ENCODE data around the gene CUL1.

CUL1 gene

DNA sequence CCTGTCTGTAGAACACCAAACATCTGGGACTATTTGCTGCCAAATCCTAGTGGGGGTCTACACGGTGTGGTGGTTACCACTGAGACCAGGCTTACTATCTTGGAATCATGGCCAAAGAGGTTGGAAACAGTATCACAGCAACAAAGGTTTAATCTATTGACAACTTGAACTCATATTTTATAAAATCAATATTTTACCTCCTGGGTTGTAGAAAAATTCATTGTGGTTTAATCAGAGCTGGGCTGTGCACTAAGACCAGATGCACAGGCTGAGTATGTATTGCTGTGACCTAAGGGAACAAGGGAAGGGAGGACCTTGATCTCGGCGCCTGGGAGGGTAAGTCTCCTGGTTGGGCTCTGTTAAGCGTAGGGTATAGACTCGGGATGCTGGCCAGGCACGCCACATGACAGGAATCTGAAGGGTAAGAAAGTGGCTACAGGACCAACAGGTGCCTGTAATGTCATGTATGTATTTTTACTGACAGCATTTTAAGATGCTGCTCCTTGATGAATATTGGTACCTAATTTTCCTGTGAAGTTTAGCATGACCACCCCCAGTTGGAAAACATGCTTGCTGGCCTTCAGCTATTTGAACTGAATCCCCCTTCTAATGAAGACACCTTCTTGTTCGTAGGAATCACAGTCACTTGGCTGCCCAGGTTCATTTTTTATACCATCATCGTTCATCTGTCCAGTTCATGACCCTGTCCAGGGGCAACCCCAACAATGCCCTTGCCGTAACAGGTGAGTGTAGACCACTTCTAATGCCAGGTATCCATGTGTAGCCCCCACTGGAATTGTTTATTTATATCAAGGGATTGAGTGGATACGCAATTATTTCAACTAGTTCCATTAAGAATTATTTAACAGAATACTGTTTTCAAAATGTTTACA is 105.9 kb downstream of the CUL1 start:
- no peak for DNase-seq (ENCODE audit: low spot score)

DNA sequence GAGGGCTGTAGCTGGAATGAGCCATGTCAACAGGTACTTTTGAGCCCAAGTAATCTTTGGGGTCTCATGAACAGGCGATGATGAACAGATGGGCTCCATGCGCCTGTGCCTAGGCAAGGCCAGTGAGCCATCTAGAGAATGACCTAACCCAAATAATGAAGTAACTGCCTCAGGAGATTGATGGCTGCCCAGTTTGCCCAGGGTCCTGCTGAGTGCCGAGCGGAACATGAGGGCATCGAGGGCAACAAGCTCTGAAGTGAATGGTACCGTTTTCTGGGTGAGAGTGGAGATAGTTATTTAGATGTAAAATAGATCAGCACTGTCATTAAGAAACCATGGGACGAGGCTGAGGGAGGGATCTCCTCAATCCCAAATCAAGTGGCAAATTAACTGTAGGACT is 107.5 kb downstream of the CUL1 start:
- no peak for DNase-seq (ENCODE audit: low spot score)

DNA sequence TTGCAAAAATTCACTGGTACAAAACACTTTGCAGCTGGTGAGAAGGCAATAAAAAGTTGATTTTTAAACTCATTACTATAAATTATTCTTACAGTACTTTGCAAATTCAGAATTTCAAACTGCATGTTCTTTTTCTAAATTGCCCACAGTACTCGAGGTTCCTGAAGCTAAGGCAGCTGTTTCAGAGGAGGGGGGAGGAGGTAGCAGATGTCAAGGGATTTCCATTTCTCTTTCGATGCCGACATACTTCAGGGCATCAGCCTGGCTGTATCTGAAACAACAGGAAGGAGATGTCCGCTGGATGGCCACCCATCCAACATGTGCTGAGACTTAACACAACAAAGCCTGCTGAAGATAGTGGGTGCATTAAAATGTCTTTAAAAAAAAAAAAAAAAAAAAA is 108.7 kb downstream of the CUL1 start:
- no peak for DNase-seq (ENCODE audit: low spot score)

DNA sequence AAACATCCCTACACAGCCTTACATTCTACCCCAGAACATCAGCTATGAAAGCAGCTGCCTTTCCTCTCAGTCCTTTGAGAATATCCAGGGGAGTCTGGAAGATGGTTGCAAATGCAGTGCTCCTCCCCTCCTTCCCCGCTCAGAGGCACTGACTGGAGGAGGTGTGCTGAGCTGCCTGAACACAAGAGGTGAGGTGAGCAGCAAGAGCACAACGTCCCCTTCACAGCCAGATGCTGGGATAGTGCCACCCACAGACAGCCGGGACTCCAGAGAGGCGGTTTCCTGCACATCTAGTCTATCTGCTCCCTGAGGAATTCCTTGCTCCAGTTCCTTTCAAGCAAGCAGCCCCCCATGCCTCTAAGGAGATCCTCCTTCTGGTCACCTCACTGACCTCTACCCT is 111.2 kb downstream of the CUL1 start:
- DNase-seq (ENCODE audit: low spot score) = no peak

DNA sequence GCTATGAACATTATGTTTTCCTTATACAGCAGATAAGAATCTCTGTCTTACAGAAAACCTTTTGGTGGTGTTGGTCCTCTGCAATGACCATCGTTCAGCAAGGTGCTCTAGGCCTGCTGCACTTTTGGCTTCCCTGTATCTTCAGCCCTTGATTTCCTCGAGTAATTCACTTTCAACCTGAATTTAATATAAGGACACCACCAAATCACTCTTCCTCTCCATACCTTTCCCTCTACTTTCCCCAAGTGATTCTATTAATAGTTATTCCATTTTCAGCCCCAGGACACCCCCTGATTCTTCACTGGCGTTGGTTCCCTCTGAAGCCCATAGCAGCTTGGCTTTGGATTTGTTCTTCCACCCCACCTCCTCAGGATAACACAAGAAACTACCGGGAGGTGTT is 113.2 kb downstream of the CUL1 start:
- no peak for DNase-seq (ENCODE audit: low spot score)

DNA sequence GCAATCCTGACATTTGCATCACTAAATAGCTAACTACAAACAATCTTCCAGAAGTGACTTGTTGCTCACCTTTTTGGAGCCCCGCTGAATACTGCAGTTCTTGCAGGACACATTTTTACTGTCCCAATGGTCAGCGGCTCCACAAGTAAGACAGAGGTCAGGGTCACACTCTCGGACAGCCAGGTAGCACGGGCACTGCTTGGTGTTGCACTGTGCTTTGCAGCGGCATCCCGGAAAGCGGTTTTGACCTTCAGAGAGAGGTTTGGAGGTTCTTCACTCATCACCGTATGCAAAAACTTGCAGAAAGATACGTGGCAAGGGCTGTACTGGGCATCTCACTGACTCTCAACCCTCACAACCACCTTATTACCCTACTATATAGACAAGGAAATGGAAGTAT is 115.2 kb downstream of the CUL1 start:
- no peak for DNase-seq (ENCODE audit: low spot score)

DNA sequence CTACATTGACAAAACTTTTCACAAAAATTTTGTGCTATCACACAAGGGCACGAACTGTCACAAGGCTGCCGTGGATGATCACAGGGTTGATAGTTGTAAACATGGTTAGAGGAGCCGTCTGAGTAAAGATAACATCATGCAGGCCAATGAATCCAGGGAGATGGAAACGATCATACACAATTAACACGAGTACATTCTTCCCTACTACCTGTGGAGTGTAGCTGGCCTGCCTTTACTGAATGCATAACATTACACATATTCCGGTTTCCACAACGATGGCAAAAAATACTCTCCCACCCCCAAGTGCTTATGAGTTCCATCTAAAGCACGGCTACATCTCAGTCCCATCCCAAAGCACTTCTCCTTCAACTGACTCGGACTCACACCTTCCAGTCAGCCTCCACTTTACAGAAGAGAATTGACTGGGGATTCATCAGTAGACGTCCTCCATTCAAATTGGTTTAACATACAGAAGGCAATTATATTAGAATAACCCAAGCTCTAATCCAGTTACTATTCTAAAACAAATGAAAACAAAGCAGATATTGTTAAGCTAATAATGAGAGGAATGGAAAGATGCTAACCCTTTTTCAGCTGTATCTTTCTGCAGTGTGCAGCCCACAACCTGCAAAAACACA is 116.3 kb downstream of the CUL1 start:
- DNase-seq (ENCODE audit: low spot score) = no peak

DNA sequence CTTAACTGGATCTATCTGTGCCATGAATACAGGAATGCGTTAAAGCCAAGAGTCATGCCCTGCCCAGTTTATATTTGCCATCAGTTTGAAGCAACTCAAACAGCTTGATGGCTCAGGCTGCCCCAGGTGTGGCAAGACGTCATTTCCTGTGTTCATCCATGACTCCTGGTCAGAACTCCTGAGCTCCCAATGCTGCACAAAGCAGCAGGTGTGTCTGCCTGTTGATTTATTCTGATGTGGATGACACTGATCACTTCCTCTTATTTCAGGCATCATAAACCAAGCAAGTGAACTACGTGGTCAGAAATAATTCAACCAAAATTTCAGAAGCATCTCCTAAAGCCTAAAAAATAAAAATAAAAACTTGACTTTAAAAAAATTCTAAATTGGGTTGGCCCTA is 116.9 kb downstream of the CUL1 start:
- DNase-seq (ENCODE audit: low spot score) = no peak

DNA sequence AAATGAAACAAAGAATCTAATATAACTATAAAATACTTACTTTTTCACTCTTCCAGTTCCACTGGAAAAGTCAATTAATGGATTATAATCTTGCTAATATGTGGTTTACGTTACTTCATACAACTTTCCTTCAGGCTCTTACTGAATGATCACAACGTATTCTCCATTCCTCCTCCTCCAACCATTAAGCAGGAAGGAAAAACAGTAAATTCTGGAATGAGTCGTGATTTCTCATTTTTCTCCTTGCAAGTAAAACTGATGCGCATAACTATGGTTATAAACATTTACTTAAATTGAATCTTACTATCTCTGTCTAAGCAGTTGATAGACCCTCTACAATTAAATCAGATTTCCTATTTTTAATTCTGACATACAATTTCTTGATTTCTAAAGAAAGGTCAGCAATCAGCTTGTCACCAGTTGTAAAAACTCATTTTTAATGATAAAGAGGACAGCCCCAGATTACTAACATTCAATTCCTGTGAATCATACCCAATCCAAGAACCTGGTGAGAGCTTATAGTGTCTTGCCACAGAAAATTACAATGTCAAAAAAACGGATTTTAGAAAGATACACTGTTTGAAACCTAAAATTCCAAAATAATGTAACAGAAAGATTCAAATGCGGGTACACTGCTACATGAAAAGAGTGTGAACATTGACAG is 121.1 kb downstream of the CUL1 start:
- peak; percentile 48 for DNase-seq (ENCODE audit: low spot score)

DNA sequence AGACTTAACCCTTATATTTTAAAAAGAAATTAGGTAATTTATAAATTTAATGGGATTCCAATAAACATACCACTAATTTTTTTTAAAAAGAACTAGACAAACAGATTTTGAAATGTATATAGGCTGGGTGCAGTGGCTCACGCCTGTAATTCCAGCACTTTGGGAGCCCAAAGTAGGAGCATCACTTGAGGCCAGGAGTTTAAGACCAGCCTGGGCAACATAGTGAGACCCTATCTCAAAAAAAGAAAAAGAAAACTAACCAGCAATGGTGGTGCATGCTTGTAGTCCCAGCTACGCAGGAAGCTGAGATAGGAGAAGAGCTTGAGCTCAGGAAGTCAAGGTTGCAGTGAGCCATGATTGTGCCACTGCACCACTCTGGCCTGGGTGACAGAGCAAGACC is 122.7 kb downstream of the CUL1 start:
- DNase-seq (ENCODE audit: low spot score) = no peak

DNA sequence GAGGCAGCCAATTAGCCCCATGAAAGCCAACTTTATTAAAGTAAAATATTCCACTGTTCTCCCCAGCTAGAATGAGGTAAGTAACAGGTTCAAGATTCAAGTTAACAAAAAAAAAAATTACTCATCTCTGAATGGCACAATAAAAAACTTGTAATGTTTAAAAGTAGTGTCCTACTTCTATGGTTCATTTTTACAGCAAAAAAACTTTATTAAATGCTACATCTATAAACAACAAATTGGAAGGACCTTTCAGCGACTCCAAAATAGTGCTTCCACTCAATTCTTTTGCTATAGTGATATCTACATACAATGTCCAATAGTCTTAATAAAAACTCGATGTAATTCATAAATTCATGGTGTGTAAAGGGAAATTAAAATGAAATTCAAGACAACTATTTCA is 126.2 kb downstream of the CUL1 start:
- DNase-seq (ENCODE audit: low spot score) = no peak

DNA sequence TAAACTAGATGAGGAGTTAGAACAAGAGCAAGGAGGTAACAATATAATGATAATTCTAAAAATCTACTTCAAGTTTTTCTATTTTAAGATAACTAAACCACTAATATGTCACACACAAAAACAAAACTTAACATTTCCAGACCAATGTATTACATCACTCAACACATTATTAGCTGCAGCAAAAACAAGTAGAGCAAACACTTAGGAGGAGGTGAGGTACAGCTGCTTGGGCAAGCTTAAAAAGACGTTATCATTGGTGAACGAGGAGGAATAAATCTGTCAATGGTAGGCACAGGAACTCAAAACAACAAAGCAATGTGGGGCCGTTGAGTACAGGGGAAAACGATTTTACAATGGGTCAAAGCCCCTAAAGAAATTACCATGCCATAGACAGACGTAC is 126.6 kb downstream of the CUL1 start:
- DNase-seq (ENCODE audit: low spot score) = no peak

DNA sequence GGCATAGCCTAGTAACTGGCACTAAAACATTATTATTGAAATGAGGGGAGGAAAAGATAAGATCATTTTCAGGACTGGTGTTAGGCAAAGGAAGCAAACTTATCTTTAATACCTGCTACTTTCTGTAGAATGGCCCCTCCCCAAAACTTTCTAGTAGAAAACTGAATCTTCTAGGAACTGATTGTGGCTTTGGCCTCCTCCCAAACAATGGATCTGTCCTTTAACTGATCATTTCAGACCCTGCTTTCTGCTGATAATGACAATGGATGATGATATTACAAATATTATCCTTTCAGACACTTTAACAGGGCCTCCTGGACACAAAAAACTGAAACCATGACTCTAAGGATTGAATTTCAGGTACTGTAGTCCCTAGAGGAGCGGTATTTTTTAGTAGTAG is 130.3 kb downstream of the CUL1 start:
- no peak for DNase-seq (ENCODE audit: low spot score)

DNA sequence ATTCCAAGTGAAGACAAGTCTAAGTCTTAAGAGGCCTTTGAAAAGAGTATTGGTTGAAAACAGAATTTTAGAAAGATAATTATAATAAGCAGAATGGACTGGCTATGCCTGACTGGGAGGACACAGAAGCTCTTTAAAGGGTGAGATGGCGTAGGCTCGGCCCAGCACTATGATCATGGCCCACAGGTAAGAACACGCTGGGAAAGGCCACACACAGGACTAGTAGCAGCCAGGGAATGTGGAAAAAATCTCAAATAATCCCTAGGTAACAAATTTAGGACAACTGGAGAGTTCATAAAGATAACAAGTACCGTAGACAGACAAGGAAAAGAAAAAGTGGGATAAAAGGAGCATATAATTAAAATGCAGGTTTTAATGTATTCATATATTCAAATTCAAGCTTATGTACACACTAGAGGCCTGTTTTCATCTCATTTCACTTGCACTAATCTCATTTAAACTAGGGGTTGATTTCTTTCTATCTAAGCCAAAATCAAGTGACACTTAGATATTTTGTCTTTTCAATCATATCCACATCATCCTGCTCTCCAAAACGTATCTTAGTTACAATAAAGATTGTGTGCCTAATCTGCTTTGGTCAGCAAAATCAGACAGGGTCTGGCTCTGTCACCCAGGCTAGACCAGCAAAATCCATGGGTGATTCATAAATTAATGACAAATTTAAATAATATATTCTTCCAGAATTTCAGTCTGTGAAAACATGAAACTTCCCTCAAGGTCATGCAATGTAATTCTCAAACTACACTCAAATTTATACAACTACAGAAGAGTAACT is 132.4 kb downstream of the CUL1 start:
- DNase-seq (ENCODE audit: low spot score) = no peak

DNA sequence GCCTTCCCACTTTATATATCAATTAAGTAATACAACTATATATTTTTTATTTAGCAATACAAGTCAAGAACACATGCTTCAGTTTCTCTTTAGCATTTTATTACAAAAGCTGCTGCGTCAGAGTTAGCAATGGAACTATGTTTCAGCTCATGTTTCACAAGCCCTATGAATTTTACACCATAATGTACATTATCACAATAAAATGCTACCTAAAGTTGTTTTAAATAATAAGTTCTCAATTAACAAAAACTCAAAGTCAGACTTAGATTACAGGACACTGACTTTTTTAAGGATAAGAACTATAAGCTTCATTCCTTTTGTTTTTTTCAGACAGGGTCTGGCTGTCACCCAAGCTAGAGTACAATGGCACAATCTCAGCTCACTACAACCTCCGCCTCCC is 133.1 kb downstream of the CUL1 start:
- DNase-seq (ENCODE audit: low spot score) = no peak

DNA sequence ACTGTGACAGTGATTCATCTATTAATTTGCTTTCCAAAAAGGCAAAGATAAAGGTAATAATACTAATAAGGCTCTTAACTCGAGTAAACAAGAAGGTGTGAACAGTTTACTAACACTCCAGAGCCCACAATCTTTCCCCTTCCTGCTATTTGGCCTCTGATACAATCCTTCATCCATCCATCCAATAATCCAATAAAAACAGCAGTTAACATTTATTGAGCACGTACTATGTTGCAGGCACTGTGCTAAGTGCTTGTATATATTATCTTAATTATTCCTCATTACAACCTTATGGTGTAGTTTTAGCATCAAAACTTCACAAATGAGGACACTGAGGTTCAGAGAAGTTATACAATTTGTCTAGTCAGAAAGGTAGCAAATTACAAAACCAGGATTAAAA is 135.9 kb downstream of the CUL1 start:
- no peak for DNase-seq (ENCODE audit: low spot score)

DNA sequence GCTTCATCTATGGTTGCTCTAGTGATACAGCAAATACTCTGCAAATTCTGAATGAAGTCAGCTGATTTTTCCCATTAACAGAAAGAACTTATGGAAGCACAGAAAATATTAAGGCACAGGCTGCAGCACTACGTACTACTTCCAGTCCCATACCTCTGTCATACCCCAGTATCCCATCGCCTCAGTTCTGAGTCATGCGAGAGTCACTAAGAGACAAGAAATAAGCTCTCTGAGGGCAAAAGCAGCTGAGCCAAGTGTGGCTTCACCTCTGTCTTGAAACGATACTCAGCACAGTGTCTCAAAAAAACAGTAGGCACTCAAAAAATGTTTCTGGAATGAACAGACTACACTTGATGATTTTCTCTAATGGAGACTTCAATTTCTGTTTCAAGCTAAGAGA is 137.2 kb downstream of the CUL1 start:
- no peak for DNase-seq (ENCODE audit: low spot score)

DNA sequence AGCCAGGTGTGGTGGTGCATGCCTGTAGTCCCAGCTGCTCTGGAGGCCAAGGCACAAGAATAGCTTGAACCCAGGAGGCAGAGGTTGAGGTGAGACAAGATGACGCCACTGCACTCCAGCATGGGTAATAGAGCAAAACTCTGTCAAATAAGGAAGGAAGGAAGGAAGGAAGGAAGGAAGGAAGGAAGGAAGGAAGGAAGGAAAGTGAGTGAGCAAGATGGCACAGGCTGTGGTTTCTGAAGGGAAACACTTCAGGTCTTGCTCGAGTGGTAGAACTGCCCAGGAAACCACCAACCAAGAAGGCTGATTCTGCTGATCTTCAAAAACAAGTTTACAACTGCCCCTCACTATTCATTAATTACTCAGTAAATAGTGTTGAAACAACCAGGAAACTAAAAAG is 140.2 kb downstream of the CUL1 start:
- DNase-seq (ENCODE audit: low spot score) = no peak

DNA sequence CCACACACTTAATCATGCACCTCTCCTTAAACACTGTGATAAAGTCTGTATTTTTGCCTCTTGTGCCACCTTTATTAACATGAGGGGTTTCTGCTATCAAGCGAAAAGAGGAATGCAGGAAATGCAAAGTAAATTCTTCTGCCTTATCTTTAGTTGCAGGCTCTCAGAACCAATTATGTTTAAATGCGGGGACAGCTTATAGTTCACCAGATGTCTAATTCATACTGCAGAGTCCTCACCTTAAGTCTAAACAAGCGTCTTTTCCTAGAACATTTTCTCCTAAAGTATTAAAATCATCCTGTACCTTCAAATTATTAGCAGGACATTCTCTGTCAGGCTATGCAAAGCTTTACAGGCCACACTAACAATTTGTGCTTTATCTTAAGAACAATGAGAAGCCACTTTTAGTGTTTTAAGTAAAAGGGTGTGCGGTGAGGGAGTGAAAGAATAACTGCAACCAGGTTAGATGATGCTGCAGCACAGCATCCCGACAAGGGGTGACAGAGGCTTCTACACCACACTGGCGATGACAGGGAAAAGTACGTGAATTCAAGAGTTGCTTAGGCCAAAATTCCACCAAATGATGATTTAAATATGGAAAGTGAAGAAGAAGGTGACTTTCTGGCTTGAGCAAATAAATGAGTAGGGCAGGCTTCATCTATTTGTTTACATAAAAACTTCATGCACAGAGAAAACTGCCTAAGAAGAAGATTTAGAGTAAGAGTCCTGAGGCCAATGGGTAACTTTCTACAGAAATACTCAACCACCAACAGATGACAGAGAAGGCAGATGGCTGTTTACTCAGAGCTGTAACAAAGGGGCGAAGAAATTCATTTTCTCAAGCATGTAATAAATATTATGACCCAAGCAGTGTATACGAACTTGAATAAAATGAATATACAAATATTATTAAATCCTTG is 149.4 kb downstream of the CUL1 start:
- no peak for DNase-seq (ENCODE audit: low spot score)

DNA sequence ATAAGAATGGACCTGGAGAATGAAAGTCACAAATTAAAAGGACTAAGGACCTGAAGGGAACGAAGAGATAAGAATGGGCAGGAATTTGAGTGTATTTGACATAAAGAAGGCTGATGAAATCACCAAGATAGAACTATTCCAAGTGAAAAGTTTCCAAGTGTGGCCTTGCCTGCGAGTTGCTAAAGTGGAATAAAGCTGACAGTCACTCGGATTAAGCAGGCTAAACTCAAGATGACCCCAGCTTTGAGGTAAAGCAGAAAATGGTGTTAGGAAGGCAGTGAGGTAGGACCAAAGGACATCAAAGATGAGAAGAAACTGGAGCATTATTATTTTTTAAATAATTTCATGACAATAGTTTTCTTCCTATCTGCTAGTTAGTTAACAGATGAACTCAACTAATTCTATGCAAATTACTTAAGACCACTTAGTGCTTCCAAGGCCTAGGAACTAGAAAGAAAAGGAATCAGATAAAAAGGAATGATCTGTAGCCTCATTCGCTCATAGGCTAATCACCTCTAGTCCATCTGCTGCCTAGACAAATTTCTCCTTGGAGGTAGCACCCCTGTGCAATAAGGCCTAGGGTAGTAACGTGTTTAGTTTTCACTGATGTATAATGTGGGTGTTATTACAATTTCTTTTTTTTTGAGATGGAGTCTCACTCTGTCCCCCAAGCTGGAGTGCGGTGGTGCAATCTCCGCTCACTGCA is 150.8 kb downstream of the CUL1 start:
- no peak for DNase-seq (ENCODE audit: low spot score)

DNA sequence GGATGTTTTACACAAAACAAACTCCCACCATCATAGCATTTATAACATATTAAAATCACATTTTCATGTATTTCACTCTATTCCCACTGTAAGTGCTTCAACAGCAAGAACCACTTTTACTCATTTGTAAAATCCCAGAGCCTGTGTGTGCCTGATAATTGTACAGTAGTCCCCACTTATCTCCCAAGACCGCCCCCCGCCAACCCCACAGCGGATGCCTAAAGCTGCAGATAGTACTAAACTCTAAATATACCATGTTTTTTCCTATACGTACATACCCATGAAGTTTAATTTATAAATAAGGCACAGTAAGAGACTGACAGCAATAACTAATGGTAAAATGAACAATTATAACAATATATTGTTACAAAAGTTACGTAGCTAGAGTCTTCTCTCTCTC is 151.9 kb downstream of the CUL1 start:
- no peak for DNase-seq (ENCODE audit: low spot score)
